Measurements from ENCODE around the gene KNOP1.

DNA sequence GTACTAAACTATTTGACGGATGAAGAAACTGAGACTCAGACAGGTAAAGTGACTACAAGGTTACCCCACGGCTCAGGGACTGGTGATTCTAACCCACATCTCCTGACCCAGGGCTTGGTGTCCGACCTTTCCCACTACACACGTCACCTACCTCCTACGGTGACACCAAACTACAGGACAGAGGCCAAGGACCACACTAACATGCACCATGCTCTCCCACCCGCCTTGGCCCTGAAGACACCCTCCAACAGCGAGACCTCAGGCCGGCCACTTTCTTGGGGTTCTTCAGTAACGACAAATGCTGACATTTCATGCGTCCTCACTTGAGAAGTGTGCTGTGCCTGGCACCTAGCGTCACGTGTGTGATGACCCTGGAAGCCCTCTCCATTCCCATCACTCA is 6.4 kb downstream of the KNOP1 start:
- no peak for TF ChIP-seq FOXK2 (IDR thresholded peaks at IDR 0.05)
- TF ChIP-seq ELF4 (IDR thresholded peaks at IDR 0.05) = no peak
- no peak for TF ChIP-seq SUZ12 (IDR thresholded peaks at IDR 0.05)
- TF ChIP-seq BHLHE40 (IDR thresholded peaks at IDR 0.05; ENCODE audit: borderline replicate concordance) = no peak
- TF ChIP-seq FOXA1 (IDR thresholded peaks at IDR 0.05) = no peak
